Measurements from ENCODE around the gene GARIN5A.

Gene GARIN5A

DNA sequence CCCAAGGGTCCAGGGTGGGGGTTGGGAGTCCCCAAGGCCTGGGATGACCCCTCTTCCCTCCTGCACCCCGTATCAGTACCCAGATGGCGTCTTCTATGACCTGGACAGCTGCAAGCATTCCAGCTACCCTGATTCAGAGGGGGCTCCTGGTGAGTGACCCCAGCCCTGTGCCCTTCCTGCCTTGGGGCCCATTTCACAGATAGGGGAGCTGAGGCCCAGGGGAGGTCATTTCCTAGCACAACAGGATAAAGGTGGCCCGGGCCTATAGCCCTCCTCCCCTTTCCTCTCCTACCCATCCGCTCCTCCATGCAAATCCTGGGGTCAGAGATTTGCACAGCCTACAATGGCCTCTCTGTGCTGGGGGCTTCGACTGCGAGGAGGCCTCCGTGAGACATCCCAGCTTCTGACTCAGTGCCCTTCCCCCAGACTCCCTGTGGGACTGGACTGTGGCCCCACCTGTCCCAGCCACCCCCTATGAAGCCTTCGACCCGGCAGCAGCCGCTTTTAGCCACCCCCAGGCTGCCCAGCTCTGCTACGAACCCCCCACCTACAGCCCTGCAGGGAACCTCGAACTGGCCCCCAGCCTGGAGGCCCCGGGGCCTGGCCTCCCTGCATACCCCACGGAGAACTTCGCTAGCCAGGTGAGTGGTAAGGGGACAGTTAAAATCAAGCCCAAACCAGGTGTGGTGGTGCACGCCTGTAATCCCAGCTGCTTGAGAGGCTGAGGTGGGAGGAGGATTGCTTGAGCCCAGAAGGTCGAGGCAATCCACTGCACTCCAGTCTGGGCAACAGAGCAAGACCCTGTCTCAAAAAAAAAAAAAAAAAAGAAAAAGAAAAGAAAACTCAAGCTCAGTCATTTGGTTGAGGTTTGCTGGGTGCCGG is 54.0 kb downstream of the GARIN5A start:
- TF ChIP-seq, protein P1, sequence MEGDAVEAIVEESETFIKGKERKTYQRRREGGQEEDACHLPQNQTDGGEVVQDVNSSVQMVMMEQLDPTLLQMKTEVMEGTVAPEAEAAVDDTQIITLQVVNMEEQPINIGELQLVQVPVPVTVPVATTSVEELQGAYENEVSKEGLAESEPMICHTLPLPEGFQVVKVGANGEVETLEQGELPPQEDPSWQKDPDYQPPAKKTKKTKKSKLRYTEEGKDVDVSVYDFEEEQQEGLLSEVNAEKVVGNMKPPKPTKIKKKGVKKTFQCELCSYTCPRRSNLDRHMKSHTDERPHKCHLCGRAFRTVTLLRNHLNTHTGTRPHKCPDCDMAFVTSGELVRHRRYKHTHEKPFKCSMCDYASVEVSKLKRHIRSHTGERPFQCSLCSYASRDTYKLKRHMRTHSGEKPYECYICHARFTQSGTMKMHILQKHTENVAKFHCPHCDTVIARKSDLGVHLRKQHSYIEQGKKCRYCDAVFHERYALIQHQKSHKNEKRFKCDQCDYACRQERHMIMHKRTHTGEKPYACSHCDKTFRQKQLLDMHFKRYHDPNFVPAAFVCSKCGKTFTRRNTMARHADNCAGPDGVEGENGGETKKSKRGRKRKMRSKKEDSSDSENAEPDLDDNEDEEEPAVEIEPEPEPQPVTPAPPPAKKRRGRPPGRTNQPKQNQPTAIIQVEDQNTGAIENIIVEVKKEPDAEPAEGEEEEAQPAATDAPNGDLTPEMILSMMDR (IDR thresholded peaks at IDR 0.05; ENCODE audit: extremely low read depth, insufficient read depth, missing control alignments) = no peak
- in situ Hi-C loops (cut with MboI; ENCODE audit: low pct_unique_long_range_greater_than_20kb, low sequenced_read_pairs, unreplicated experiment) = no loop called here
- no peak for DNase-seq (ENCODE audit: low spot score)

- DNase-seq (ENCODE audit: low spot score) = no peak
- in situ Hi-C loops (cut with MboI; ENCODE audit: low pct_unique_long_range_greater_than_20kb, low sequenced_read_pairs, unreplicated experiment) = no loop called here
- TF ChIP-seq, protein P1 (IDR thresholded peaks at IDR 0.05; ENCODE audit: extremely low read depth, insufficient read depth, missing control alignments) = no peak
These were observed 55.8 kb downstream of the GARIN5A start for GRCh38 chr19:50420808-50421207.

- in situ Hi-C loops (cut with MboI; ENCODE audit: low pct_unique_long_range_greater_than_20kb, low sequenced_read_pairs, unreplicated experiment) = no loop called here
- DNase-seq (ENCODE audit: low spot score) = no peak
- TF ChIP-seq, protein P1 (IDR thresholded peaks at IDR 0.05; ENCODE audit: extremely low read depth, insufficient read depth, missing control alignments) = no peak
These were observed 56.5 kb downstream of the GARIN5A start for GRCh38 chr19:50420127-50420526.

DNA sequence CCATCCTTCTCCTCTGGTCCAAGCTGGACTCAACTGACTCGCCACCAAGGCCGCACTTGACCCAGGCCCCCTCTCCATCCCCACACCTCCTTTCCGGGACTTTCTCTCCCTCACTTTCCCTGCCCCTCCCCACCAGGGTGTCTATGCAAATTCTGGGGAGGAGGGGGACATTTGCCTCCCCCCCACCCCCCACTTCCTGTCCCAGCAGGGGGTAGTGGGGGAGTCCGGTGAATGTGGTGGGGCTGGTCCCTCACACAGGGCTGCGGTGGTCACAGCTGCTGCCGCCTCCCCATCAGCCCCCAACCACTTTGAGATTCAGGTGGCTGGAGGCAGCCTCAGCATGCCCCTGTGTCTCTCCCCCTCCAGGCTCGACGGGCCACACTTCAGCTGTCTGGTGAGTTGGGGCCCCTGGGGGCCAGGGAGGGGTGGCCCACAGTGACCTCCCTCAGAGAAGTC is 57.0 kb downstream of the GARIN5A start:
- in situ Hi-C loops (cut with MboI; ENCODE audit: low pct_unique_long_range_greater_than_20kb, low sequenced_read_pairs, unreplicated experiment) = no loop called here
- TF ChIP-seq, protein P1 (IDR thresholded peaks at IDR 0.05; ENCODE audit: extremely low read depth, insufficient read depth, missing control alignments) = no peak
- peak; percentile 71 for DNase-seq (ENCODE audit: low spot score)

GRCh38 chr19:50419022-50419579 is 57.5 kb downstream of the GARIN5A start:
- in situ Hi-C loops (cut with MboI; ENCODE audit: low pct_unique_long_range_greater_than_20kb, low sequenced_read_pairs, unreplicated experiment) = no loop called here
- TF ChIP-seq, protein P1 (IDR thresholded peaks at IDR 0.05; ENCODE audit: extremely low read depth, insufficient read depth, missing control alignments) = no peak
- no peak for DNase-seq (ENCODE audit: low spot score)

- TF ChIP-seq, protein P1 (IDR thresholded peaks at IDR 0.05; ENCODE audit: extremely low read depth, insufficient read depth, missing control alignments) = no peak
- in situ Hi-C loops (cut with MboI; ENCODE audit: low pct_unique_long_range_greater_than_20kb, low sequenced_read_pairs, unreplicated experiment) = no loop called here
- peak; percentile 74 for DNase-seq (ENCODE audit: low spot score)
These were observed 58.2 kb downstream of the GARIN5A start, which contains the start of gene SPIB for GRCh38 chr19:50418176-50419021. SPIB (plus strand) TSS chr19:50418938; CDS start chr19:50418963, 25 bp downstream.

All from GM13977 (cell line).